ENCODE data around the gene IRF7.
"Not testable (repeated sequence)": the region's sequence is repeated elsewhere in the genome, so short reads cannot be mapped to it uniquely, and the experiment has no call there.

The IRF7 gene

GRCh38 chr11:659532-660085 lies 43.9 kb upstream of the IRF7 start:
- H3K4me3 ChIP-seq (ENCODE audit: low read depth, low read length), result no peak overlapping the region
- no peak for DNase-seq (ENCODE audit: low read depth, low spot score)
- ChIA-PET CTCF (interaction anchor here (1.7 kb wide), 1 partner anchor 69 kb away, joined by 4 read pairs; no protein-coding TSS in a partner anchor), POLR2A (no interaction called here)
- TF ChIP-seq CTCF (IDR thresholded peaks at IDR 0.05; ENCODE audit: insufficient read depth, low read length, missing control alignments), result no peak

GRCh38 chr11:657691-658126 lies 42.0 kb upstream of the IRF7 start:
- no peak for DNase-seq (ENCODE audit: low read depth, low spot score)
- no peak overlapping the region for H3K4me3 ChIP-seq (ENCODE audit: low read depth, low read length)
- CTCF ChIA-PET, result interaction anchor here (1.1 kb wide), 1 partner anchor 66 kb away, joined by 3 read pairs; no protein-coding TSS in a partner anchor
- POLR2A ChIA-PET, result no interaction called here
- TF ChIP-seq CTCF (IDR thresholded peaks at IDR 0.05; ENCODE audit: insufficient read depth, low read length, missing control alignments), result no peak

- no peak overlapping the region for H3K4me3 ChIP-seq (ENCODE audit: low read depth, low read length)
- TF ChIP-seq CTCF (IDR thresholded peaks at IDR 0.05; ENCODE audit: insufficient read depth, low read length, missing control alignments), result no peak
- no peak for DNase-seq (ENCODE audit: low read depth, low spot score)
- ChIA-PET POLR2A (no interaction called here), CTCF (interaction anchor here (0.6 to 2.6 kb wide), 3 partner anchors 10 to 139 kb away, joined by 3 to 7 read pairs (median 4); no protein-coding TSS in a partner anchor)
Observed at GRCh38 chr11:656866-657265, 41.1 kb upstream of the IRF7 start.

- H3K4me3 ChIP-seq (ENCODE audit: low read depth, low read length), result no peak overlapping the region
- POLR2A ChIA-PET, result no interaction called here
- no peak for DNase-seq (ENCODE audit: low read depth, low spot score)
- TF ChIP-seq CTCF (IDR thresholded peaks at IDR 0.05; ENCODE audit: insufficient read depth, low read length, missing control alignments), result no peak
- CTCF ChIA-PET, result interaction anchor here (0.6 to 2.6 kb wide), 3 partner anchors 10 to 138 kb away, joined by 3 to 7 read pairs (median 4); no protein-coding TSS in a partner anchor
Observed at GRCh38 chr11:656426-656825, 40.7 kb upstream of the IRF7 start.

GRCh38 chr11:655036-655726 lies 39.4 kb upstream of the IRF7 start:
- H3K4me3 ChIP-seq (ENCODE audit: low read depth, low read length), result no peak overlapping the region
- no peak for TF ChIP-seq CTCF (IDR thresholded peaks at IDR 0.05; ENCODE audit: insufficient read depth, low read length, missing control alignments)
- no peak for DNase-seq (ENCODE audit: low read depth, low spot score)
- ChIA-PET POLR2A (no interaction called here), CTCF (interaction anchor here (0.7 to 2.6 kb wide), 5 partner anchors 8 to 93 kb away, joined by 3 to 7 read pairs (median 3); no protein-coding TSS in a partner anchor)

GRCh38 chr11:654444-654843 lies 38.7 kb upstream of the IRF7 start:
- CTCF ChIA-PET, result interaction anchor here (1.1 kb wide), 1 partner anchor 15 kb away, joined by 3 read pairs; no protein-coding TSS in a partner anchor
- H3K4me3 ChIP-seq (ENCODE audit: low read depth, low read length); POLR2A ChIA-PET; DNase-seq (ENCODE audit: low read depth, low spot score): not testable (repeated sequence)
